Measurements from ENCODE around the gene PSMD2. TPM values are rescaled to one million over a fixed set of nuclear protein-coding genes. Genes with fewer than 3 reads are reported as not detected.

Gene PSMD2
- total RNA-seq, 1 experiment from 2014 or later: 645 TPM

DNA sequence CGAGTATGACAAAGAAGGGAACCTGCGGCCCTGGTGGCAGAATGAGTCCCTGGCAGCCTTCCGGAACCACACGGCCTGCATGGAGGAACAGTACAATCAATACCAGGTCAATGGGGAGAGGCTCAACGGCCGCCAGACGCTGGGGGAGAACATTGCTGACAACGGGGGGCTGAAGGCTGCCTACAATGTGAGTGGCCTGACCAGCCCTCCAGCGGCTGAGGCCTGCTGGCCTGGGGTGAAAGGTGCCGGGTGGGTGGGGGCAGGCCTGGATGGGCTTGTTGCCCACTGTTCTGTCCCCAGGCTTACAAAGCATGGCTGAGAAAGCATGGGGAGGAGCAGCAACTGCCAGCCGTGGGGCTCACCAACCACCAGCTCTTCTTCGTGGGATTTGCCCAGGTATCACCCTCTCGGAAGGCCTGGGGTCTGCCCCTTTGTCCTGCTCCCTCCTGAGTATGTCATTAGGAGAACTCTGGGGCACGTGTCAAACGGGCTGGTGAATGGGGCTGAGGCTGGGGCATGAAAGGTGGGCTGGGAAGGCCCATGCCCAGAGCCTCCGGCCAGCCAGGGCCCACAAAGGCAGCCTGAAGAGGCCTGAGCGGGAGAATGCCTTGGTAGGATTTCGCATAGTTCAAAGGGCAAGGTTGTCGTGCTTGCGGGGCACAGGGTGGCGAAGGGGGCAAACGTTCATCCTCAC is 7.8 kb upstream of the PSMD2 start:
- TF ChIP-seq EZH2 (IDR thresholded peaks at IDR 0.05; ENCODE audit: borderline replicate concordance, low read depth, low read length, poor library complexity, severe bottlenecking): no peak
- no peak for TF ChIP-seq CTCF (conservative IDR thresholded peaks at IDR 0.05; ENCODE audit: low read depth, low read length)
- intact Hi-C loops (cut with micrococcal nuclease; ENCODE audit: unreplicated experiment): no loop called here
- no peak for DNase-seq (ENCODE audit: low spot score)
- Histone ChIP-seq H3K4me3 (ENCODE audit: low read depth, low read length, poor library complexity, severe bottlenecking) (no peak overlapping the region), H3K9me3 (ENCODE audit: low read depth, low read length, poor library complexity, severe bottlenecking) (no peaks in the 10 kb centered on the region), H3K36me3 (ENCODE audit: insufficient read depth, low read length, poor library complexity, severe bottlenecking) (no peaks in the 10 kb centered on the region), H3K4me1 (ENCODE audit: insufficient read depth, low read length, poor library complexity, severe bottlenecking) (no peaks in the 10 kb centered on the region), H3K27ac (ENCODE audit: low read depth, low read length, poor library complexity, severe bottlenecking) (no peak overlapping the region), H3K27me3 (replicated peaks; ENCODE audit: insufficient read depth, low read depth, low read length, poor library complexity) (no peaks in the 10 kb centered on the region)
- no TSS peak for BruUV-seq (replicated peaks)
- POLR2A ChIA-PET (ENCODE audit: low non-redundant PET): no interaction called here
- CTCF ChIA-PET: no interaction called here

DNA sequence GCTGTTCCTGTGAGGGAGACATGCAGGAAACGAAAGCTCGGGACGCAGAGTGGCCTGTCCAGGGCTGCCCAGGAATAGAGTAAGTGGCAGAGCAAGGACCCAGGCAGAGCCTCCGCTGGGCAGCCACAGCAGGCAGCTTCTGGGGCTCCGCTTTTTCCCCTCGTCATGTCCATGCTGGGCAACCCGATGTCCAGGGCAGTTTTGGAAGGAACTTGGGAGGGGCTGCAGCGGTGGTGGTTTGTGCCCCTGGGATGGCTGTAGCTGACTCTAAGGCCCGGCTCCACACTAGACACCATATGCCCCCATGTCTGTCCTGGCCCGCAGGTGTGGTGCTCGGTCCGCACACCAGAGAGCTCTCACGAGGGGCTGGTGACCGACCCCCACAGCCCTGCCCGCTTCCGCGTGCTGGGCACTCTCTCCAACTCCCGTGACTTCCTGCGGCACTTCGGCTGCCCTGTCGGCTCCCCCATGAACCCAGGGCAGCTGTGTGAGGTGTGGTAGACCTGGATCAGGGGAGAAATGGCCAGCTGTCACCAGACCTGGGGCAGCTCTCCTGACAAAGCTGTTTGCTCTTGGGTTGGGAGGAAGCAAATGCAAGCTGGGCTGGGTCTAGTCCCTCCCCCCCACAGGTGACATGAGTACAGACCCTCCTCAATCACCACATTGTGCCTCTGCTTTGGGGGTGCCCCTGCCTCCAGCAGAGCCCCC is 7.1 kb upstream of the PSMD2 start:
- no peaks in the 10 kb centered on the region for H3K27me3 ChIP-seq (replicated peaks; ENCODE audit: insufficient read depth, low read depth, low read length, poor library complexity)
- CTCF ChIA-PET: interaction anchor here (0.6 kb wide), 1 partner anchor 1505 kb away, joined by 8 read pairs; no protein-coding TSS in a partner anchor
- no peak for DNase-seq (ENCODE audit: low spot score)
- TF ChIP-seq EZH2 (IDR thresholded peaks at IDR 0.05; ENCODE audit: borderline replicate concordance, low read depth, low read length, poor library complexity, severe bottlenecking) (no peak), CTCF (conservative IDR thresholded peaks at IDR 0.05; ENCODE audit: low read depth, low read length) (no peak)
- no peaks in the 10 kb centered on the region for H3K36me3 ChIP-seq (ENCODE audit: insufficient read depth, low read length, poor library complexity, severe bottlenecking)
- BruUV-seq (replicated peaks): no TSS peak
- H3K9me3 ChIP-seq (ENCODE audit: low read depth, low read length, poor library complexity, severe bottlenecking): no peaks in the 10 kb centered on the region
- intact Hi-C loops (cut with micrococcal nuclease; ENCODE audit: unreplicated experiment): no loop called here
- no peaks in the 10 kb centered on the region for H3K4me1 ChIP-seq (ENCODE audit: insufficient read depth, low read length, poor library complexity, severe bottlenecking)
- H3K27ac ChIP-seq (ENCODE audit: low read depth, low read length, poor library complexity, severe bottlenecking): no peak overlapping the region
- POLR2A ChIA-PET (ENCODE audit: low non-redundant PET): no interaction called here
- no peak overlapping the region for H3K4me3 ChIP-seq (ENCODE audit: low read depth, low read length, poor library complexity, severe bottlenecking)

DNA sequence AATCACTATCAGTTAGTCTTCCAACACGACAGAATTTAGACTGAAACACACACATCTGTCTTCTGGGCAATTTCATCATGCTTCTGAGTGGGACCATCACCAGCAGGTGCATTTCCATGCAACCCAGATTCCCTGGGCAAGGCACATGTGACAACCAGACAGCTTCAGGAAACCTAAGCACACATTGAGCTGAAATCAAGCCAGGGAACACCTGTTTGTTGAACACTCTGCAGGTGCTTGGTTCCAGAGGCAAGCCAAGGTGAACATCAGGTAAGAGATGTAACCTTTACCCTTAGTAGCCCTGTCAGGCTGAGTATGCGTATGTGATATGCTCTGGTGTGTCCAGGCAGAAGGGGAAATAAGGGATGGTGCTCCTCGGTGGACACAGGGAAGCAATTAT is 3.3 kb upstream of the PSMD2 start:
- POLR2A ChIA-PET (ENCODE audit: low non-redundant PET): no interaction called here
- no peak for TF ChIP-seq CTCF (conservative IDR thresholded peaks at IDR 0.05; ENCODE audit: low read depth, low read length)
- no peak for TF ChIP-seq EZH2 (IDR thresholded peaks at IDR 0.05; ENCODE audit: borderline replicate concordance, low read depth, low read length, poor library complexity, severe bottlenecking)
- Histone ChIP-seq H3K27ac (ENCODE audit: low read depth, low read length, poor library complexity, severe bottlenecking) (no peak overlapping the region), H3K4me1 (ENCODE audit: insufficient read depth, low read length, poor library complexity, severe bottlenecking) (peaks cover 8% of the 10 kb centered on the region), H3K9me3 (ENCODE audit: low read depth, low read length, poor library complexity, severe bottlenecking) (no peaks in the 10 kb centered on the region), H3K27me3 (replicated peaks; ENCODE audit: insufficient read depth, low read depth, low read length, poor library complexity) (no peaks in the 10 kb centered on the region), H3K36me3 (ENCODE audit: insufficient read depth, low read length, poor library complexity, severe bottlenecking) (peaks cover 10% of the 10 kb centered on the region), H3K4me3 (ENCODE audit: low read depth, low read length, poor library complexity, severe bottlenecking) (no peak overlapping the region)
- CTCF ChIA-PET: no interaction called here
- no TSS peak for BruUV-seq (replicated peaks)
- no peak for DNase-seq (ENCODE audit: low spot score)
- intact Hi-C loops (cut with micrococcal nuclease; ENCODE audit: unreplicated experiment): loop anchor here (5.0 kb wide), 1 partner anchor 123 kb away; the partner anchor contains the start of gene AP2M1
